PC-3 (cell line): Measurements from ENCODE around the gene IDNK.

Experiments
- EZH2phosphoT487 ChIP-seq: fragments of 300-600 bp; sonication (generic); IDR thresholded peaks from 2 replicates; pipeline ENCODE4 v1.6.1; 2018; ENCODE audit warnings: mild to moderate bottlenecking, antibody characterized with exemption, low read length, borderline replicate concordance
- TF ChIP-seq, protein P1 (sequence below): fragments of 300-600 bp; sonication (generic); conservative IDR thresholded peaks from 2 replicates; pipeline ENCODE4 v1.5.1; 2017; ENCODE audit warnings: antibody characterized with exemption, low read depth, mild to moderate bottlenecking, low read length

DNA sequence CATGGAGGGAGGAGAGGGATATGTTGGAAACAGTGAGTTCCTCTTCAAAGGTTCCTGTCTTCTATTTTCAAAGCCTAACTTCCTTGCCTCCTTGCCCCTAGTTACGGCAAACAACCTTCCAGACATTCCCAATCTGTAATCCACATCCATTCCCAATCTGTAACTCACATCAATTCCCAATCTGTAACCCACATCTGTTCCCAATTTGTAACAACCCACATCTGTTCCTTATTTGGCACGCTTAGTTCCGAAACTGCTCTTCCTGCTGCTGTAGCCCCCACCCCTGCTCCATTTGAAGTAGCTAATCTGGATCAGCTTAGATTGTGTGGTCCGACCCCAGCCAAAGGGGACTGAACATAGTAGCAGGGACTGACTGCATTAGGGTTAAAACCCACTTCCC, 23.9 kb upstream of the IDNK start:
- TF ChIP-seq, protein P1, sequence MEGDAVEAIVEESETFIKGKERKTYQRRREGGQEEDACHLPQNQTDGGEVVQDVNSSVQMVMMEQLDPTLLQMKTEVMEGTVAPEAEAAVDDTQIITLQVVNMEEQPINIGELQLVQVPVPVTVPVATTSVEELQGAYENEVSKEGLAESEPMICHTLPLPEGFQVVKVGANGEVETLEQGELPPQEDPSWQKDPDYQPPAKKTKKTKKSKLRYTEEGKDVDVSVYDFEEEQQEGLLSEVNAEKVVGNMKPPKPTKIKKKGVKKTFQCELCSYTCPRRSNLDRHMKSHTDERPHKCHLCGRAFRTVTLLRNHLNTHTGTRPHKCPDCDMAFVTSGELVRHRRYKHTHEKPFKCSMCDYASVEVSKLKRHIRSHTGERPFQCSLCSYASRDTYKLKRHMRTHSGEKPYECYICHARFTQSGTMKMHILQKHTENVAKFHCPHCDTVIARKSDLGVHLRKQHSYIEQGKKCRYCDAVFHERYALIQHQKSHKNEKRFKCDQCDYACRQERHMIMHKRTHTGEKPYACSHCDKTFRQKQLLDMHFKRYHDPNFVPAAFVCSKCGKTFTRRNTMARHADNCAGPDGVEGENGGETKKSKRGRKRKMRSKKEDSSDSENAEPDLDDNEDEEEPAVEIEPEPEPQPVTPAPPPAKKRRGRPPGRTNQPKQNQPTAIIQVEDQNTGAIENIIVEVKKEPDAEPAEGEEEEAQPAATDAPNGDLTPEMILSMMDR, result no peak
- TF ChIP-seq EZH2phosphoT487, result no peak
